CD4-positive, CD25-positive, alpha-beta regulatory T cell (primary cell): ENCODE results near the gene SLC38A2. TPM values are rescaled to one million over a fixed set of nuclear protein-coding genes. Genes with fewer than 3 reads are reported as not detected.

Experiments used
- ATAC-seq, 2 donors: fragments of 150-1000 bp; cut with Tn5 transposase; one replicate each; pipeline ENCODE4 v1.10.0; 2021; ENCODE audit warnings: low read depth in 2 of 2, moderate number of reproducible peaks in 2 of 2, moderate library complexity in 1 of 2
- DNase-seq, 3 donors: peaks; one replicate each; pipeline versions ENCODE4 v3.0.0 to v3.0.0-alpha.2; 2012 to 2022; ENCODE audit warnings: mixed read lengths in 1 of 3
- H3K27ac ChIP-seq: one replicate; pipeline ENCODE4 v1.7.0; 2013; ENCODE audit warnings: mild to moderate bottlenecking, low read length; ENCODE audit not compliant: insufficient read depth, poor library complexity, severe bottlenecking
- H3K27me3 ChIP-seq: one replicate; pipeline ENCODE4 v1.7.0; 2013; ENCODE audit warnings: low read length; ENCODE audit not compliant: control insufficient read depth, insufficient read depth
- H3K36me3 ChIP-seq: one replicate; pipeline ENCODE4 v1.7.0; 2013; ENCODE audit warnings: mild to moderate bottlenecking, low read length, moderate library complexity; ENCODE audit not compliant: control insufficient read depth, insufficient read depth
- H3K4me1 ChIP-seq: 2 replicates; pipeline ENCODE4 v1.7.0; 2013; ENCODE audit warnings: mild to moderate bottlenecking, low read length; ENCODE audit not compliant: insufficient read depth, control insufficient read depth, poor library complexity, severe bottlenecking
- H3K4me3 ChIP-seq: one replicate; pipeline ENCODE4 v1.7.0; 2013; ENCODE audit warnings: low read depth, mild to moderate bottlenecking, low read length, moderate library complexity
- H3K9me3 ChIP-seq, 2 experiments: 1 replicate in 1 of 2; 2 replicates in 1 of 2; pipeline ENCODE4 v1.7.0; 2013; ENCODE audit warnings: low read length in 2 of 2, mild to moderate bottlenecking in 1 of 2, moderate library complexity in 1 of 2; ENCODE audit not compliant: control insufficient read depth in 2 of 2
- H3K27ac Mint-ChIP-seq, 3 donors: one replicate each; pipeline ENCODE4 v1.8.0; 2020 to 2022; ENCODE audit warnings: mild to moderate bottlenecking in 3 of 3, mixed read lengths in 3 of 3, moderate library complexity in 2 of 3
- H3K27me3 Mint-ChIP-seq: one replicate; pipeline ENCODE4 v1.8.0; 2022; ENCODE audit warnings: mild to moderate bottlenecking, mixed read lengths
- H3K36me3 Mint-ChIP-seq: one replicate; pipeline ENCODE4 v1.8.0; 2020; ENCODE audit warnings: mixed read lengths
- H3K4me1 Mint-ChIP-seq, 4 donors: one replicate each; pipeline ENCODE4 v1.8.0; 2020 to 2022; ENCODE audit warnings: mixed read lengths in 4 of 4, mild to moderate bottlenecking in 1 of 4
- H3K4me3 Mint-ChIP-seq, 4 donors: one replicate each; pipeline ENCODE4 v1.8.0; 2020 to 2022; ENCODE audit warnings: mild to moderate bottlenecking in 4 of 4, mixed read lengths in 4 of 4, moderate library complexity in 3 of 4
- H3K9me3 Mint-ChIP-seq, 7 donors: one replicate each; pipeline ENCODE4 v1.8.0; 2020 to 2022; ENCODE audit warnings: mixed read lengths in 7 of 7, mild to moderate bottlenecking in 3 of 7, moderate library complexity in 2 of 7
- polyA plus RNA-seq, 4 donors: library from polyadenylated mRNA; unstranded; fragments of 300-500 nt; fragmentation: Illumina TruSeq; gene quantifications; one replicate each; pipeline ENCODE4 v1.2.3, GENCODE V29; 2021
- total RNA-seq: library from RNA; stranded (reverse); gene quantifications from one replicate; pipeline ENCODE4 v1.2.3, GENCODE V29; 2022

The SLC38A2 gene
- total and polyA plus RNA-seq, 5 donors from 2014 or later, result 53.0 to 186 (median 90.1) TPM

DNA sequence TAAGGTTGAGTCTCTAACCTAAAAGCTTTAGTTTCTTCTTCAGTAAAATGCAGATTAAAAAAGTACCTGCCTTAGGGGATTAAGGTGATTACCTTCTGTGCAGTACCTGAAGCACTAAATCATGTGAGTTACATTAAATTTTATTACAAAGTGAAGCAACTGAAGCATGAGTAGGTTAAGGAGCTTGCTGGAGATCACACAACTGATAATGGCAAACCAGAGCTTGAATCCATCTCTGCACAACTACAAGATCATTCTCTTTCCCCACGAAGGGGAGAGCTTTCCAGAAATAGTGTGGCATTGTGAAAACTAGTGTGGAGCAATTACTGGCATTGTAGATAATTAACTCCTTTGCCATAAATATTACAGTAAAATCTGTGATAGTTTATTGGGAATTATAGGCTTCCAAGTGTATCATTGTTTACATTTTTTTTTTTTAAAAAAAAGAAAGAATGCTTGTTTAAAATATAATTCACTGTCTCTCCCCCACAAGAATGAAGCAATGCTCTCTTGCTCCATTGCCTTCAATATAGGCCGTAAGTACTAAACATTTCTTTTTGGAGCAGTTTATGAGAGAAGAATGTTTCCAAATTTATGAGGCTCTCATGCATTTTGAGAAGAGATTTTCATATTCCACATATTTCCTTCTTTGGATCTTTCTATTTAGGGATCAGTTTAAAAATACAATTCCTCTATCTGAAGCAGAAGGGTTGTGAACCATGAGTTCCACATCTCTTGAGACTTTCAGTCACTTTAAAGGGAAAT, 20.5 kb downstream of the SLC38A2 start:
- Mint-ChIP-seq H3K9me3 (peaks cover 0 to 2% (median 0%) of the 10 kb centered on the region in 7 donors), H3K27me3 (peaks cover 9% of the 10 kb centered on the region), H3K36me3 (no peaks in the 10 kb centered on the region), H3K27ac (no peak overlapping the region), H3K4me3 (no peak overlapping the region), H3K4me1 (peaks cover 0 to 16% (median 6%) of the 10 kb centered on the region in 4 donors)
- ATAC-seq (no peak), DNase-seq (no peak)
- H3K27me3 ChIP-seq, result no peaks in the 10 kb centered on the region
- peaks cover 4% of the 10 kb centered on the region for H3K4me1 ChIP-seq
- H3K36me3 ChIP-seq, result no peaks in the 10 kb centered on the region
- H3K27ac ChIP-seq, result no peak overlapping the region
- no peak overlapping the region for H3K4me3 ChIP-seq
- no peaks in the 10 kb centered on the region for H3K9me3 ChIP-seq

DNA sequence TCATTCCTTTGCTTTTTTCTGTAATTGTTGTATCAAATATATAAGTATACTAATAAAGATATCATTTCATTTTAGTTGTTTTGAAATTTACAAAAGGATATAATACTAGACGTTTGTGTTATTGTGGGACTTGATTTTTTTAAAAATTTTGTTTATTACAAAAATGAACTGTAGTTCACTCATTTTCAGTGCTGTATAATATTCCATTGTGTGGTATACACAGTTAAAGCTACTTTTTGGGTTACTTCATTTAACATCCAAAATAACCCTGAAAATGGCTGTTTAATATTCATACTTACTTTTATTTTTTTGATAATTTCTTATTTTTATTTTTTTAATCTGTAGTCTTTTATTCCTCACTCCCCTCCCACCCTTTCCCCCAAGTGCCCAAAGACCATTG, 21.4 kb downstream of the SLC38A2 start:
- ATAC-seq (no peak), DNase-seq (no peak)
- Mint-ChIP-seq H3K27ac (no peak overlapping the region), H3K9me3 (peaks cover 0 to 2% (median 0%) of the 10 kb centered on the region in 7 donors), H3K4me3 (no peak overlapping the region), H3K27me3 (peaks cover 14% of the 10 kb centered on the region), H3K36me3 (no peaks in the 10 kb centered on the region), H3K4me1 (peaks cover 0 to 16% (median 6%) of the 10 kb centered on the region in 4 donors)
- Histone ChIP-seq H3K27ac (no peak overlapping the region), H3K27me3 (no peaks in the 10 kb centered on the region), H3K36me3 (no peaks in the 10 kb centered on the region), H3K4me3 (no peak overlapping the region), H3K4me1 (peaks cover 4% of the 10 kb centered on the region), H3K9me3 (no peaks in the 10 kb centered on the region)

DNA sequence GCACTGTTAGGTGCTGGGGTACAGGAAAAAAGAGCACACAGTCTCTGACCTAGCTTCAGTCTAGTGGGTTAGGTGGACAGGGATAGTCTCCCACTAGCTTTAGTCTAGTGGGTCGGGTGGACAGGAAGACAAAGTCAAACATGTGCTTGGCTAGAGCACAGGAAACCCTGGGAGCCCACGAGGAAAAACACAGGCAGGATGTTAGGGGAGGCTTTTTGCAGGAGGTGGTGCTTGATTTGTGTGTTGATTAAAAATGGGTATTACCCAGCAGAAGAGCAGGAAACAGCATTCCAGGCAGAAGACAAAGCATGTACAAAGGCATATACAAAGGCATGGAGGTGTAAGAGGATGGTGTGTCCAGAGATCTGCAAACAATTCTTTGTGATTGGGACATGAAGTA, 23.3 kb downstream of the SLC38A2 start:
- DNase-seq (no peak), ATAC-seq (no peak)
- H3K27me3 ChIP-seq, result no peaks in the 10 kb centered on the region
- Mint-ChIP-seq H3K4me1 (peaks cover 0 to 11% (median 5%) of the 10 kb centered on the region in 4 donors), H3K4me3 (no peak overlapping the region), H3K27ac (peak overlapping the region in 1 of 3 donors; percentile 11), H3K27me3 (peaks cover 14% of the 10 kb centered on the region), H3K36me3 (no peaks in the 10 kb centered on the region), H3K9me3 (peaks cover 0 to 2% (median 0%) of the 10 kb centered on the region in 7 donors)
- H3K36me3 ChIP-seq, result no peaks in the 10 kb centered on the region
- peaks cover 3% of the 10 kb centered on the region for H3K4me1 ChIP-seq
- H3K27ac ChIP-seq, result no peak overlapping the region
- no peaks in the 10 kb centered on the region for H3K9me3 ChIP-seq
- H3K4me3 ChIP-seq, result no peak overlapping the region

DNA sequence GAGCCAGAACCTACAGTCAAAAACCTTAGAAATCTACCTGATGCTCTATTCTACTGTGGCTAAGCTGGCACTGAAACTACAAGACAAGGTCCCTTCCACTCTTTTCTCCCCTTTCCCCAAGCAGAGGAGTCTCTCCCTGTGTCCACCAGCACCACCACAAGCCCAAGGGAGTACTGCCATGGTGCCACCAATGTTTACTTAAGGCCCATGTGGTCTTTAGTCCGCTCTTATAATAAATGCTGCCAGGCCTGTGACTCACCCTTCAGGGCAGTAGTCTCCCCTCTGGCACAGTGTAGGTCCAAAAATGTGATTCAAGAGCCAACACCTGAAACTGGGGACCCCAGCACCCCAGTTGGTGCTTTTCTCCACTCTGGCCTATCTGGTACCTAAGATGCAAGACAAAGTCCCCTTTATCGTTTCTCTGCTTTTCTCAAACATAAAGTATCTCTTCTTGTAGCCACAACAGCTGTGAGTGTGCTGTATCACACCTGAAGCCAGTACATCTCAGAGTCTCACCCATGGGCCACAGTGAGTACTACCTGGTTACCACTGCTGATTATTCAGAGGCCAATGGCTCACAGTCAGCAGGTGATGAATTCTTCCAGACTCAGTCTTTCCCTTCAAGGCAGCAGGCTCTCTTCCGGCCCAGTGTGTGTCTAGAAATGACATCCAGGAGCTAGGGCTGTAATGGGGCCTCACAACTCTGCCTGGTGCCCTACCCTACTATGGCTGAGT, 29.3 kb downstream of the SLC38A2 start:
- peaks cover 0 to 3% (median 0%) of the 10 kb centered on the region in 7 donors for H3K9me3 Mint-ChIP-seq
- ATAC-seq, result no peak

DNA sequence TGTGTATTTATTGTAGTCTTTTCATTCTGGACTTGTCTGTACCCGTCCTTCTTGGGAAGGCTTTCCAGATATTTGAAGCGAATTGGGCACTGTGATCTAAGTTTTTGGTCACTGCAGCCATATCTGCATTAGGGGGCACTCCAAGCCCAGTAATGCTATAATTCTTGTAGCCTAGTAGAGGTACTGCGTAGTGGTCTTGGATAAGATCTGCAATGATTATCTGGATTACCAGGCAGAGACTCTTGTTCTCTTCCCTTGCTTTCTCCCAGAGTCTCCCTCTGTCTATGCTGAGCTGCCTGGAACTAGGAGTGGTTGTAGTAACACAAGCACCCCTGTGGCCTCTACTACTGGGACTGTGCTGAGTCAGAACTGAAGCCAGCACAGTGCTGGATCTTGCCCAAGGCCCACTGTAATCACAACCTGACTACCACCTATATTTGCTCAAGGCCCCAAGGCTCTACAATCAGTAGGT, 30.0 kb downstream of the SLC38A2 start:
- DNase-seq, result peak in 2 of 3 donors; percentile 47
- H3K4me1 ChIP-seq, result no peaks in the 10 kb centered on the region
- Mint-ChIP-seq H3K4me3 (no peak overlapping the region), H3K27me3 (peaks cover 25% of the 10 kb centered on the region), H3K36me3 (no peaks in the 10 kb centered on the region), H3K27ac (no peak overlapping the region), H3K9me3 (peaks cover 0 to 3% (median 0%) of the 10 kb centered on the region in 7 donors), H3K4me1 (no peaks in the 10 kb centered on the region)
- H3K27ac ChIP-seq, result no peak overlapping the region
- peak; percentile 37 to 59 for ATAC-seq
- no peaks in the 10 kb centered on the region for H3K36me3 ChIP-seq
- H3K27me3 ChIP-seq, result peaks cover 2% of the 10 kb centered on the region
- no peak overlapping the region for H3K4me3 ChIP-seq
- no peaks in the 10 kb centered on the region for H3K9me3 ChIP-seq

More for the DNA sequence above, 29.3 kb downstream of the SLC38A2 start:
- no peak overlapping the region for H3K4me3 Mint-ChIP-seq
- no peak for DNase-seq
- no peaks in the 10 kb centered on the region for H3K4me1 ChIP-seq
- no peaks in the 10 kb centered on the region for H3K9me3 ChIP-seq
- peaks cover 2% of the 10 kb centered on the region for H3K27me3 ChIP-seq
- H3K36me3 ChIP-seq, result no peaks in the 10 kb centered on the region
- no peak overlapping the region for H3K27ac ChIP-seq
- no peaks in the 10 kb centered on the region for H3K36me3 Mint-ChIP-seq
- H3K4me3 ChIP-seq, result no peak overlapping the region
- no peaks in the 10 kb centered on the region for H3K4me1 Mint-ChIP-seq
- H3K27ac Mint-ChIP-seq, result no peak overlapping the region
- H3K27me3 Mint-ChIP-seq, result peaks cover 25% of the 10 kb centered on the region

DNA sequence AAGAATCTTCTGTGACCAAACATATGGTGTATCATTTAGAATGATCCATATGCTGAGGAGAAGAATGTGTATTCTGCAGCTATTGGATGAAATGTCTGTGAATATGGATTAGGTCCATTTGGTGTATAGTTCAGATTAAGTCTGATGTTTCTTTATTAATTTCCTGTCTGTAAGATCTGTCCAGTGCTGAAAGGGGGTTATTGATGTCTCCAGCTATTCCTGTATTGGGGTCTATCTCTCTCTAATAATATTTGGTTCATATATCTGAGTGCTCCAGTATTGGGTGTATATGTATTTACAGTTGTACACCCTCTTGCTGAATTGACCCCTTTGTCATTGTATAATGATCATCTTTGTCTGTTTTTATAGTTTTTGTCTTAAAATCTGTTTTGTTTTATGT, 33.5 kb downstream of the SLC38A2 start:
- H3K27me3 Mint-ChIP-seq, result peaks cover 23% of the 10 kb centered on the region
- DNase-seq, result no peak

DNA sequence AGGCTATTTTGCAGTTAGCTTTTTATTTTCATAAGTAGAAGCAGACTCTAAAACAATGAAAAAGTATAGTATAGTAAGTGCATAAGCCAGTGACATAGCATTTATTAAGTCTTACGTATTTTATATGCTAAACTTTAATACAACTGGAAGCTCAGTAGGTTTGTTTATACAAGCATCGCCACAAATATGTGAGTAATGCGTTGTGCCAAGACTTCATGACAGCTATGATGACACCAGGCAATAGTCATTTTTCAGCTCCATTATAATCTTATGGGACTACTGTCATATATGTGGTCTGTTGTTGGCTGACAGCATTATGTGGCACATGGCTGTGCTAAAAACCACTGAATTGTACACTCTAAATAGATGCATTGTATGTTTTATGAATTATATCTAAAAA, 40.3 kb downstream of the SLC38A2 start:
- H3K4me3 Mint-ChIP-seq, result no peak overlapping the region

More for the DNA sequence above, 33.5 kb downstream of the SLC38A2 start:
- Histone ChIP-seq H3K27ac (no peak overlapping the region), H3K4me3 (no peak overlapping the region), H3K9me3 (no peaks in the 10 kb centered on the region), H3K4me1 (no peaks in the 10 kb centered on the region), H3K27me3 (peaks cover 2% of the 10 kb centered on the region), H3K36me3 (no peaks in the 10 kb centered on the region)
- Mint-ChIP-seq H3K9me3 (peaks cover 0 to 11% (median 2%) of the 10 kb centered on the region in 7 donors), H3K27ac (no peak overlapping the region), H3K36me3 (no peaks in the 10 kb centered on the region), H3K4me1 (no peaks in the 10 kb centered on the region), H3K4me3 (no peak overlapping the region)
- no peak for ATAC-seq

More for the DNA sequence above, 40.3 kb downstream of the SLC38A2 start:
- H3K27ac ChIP-seq, result no peak overlapping the region
- H3K36me3 Mint-ChIP-seq, result no peaks in the 10 kb centered on the region
- H3K4me1 ChIP-seq, result no peaks in the 10 kb centered on the region
- ATAC-seq, result no peak
- H3K36me3 ChIP-seq, result no peaks in the 10 kb centered on the region
- no peak for DNase-seq
- H3K9me3 ChIP-seq, result peaks cover 12 to 13% of the 10 kb centered on the region in 2 experiments
- H3K27me3 ChIP-seq, result peaks cover 1% of the 10 kb centered on the region
- H3K9me3 Mint-ChIP-seq, result peaks cover 2 to 23% (median 13%) of the 10 kb centered on the region in 7 donors
- no peak overlapping the region for H3K4me3 ChIP-seq
- no peaks in the 10 kb centered on the region for H3K4me1 Mint-ChIP-seq
- H3K27me3 Mint-ChIP-seq, result peaks cover 8% of the 10 kb centered on the region
- no peak overlapping the region for H3K27ac Mint-ChIP-seq
